ENCODE results near the gene SNX17. TPM values are rescaled to one million over a fixed set of nuclear protein-coding genes. Genes with fewer than 3 reads are reported as not detected.

SNX17 gene
- total and polyA plus RNA-seq, 2 of the 13 experiments (the other 11 are each of a cell fraction or from before 2014, with no cell fraction given) = 75.0 to 109 TPM

GRCh38 chr2:27407798-27408491 is 37.5 kb downstream of the SNX17 start (continued):
- TF ChIP-seq HMGXB3 (CRISPR knock-in tag; IDR thresholded peaks at IDR 0.05; ENCODE audit: borderline replicate concordance) (no peak), ZNF724P (CRISPR knock-in tag; IDR thresholded peaks at IDR 0.05; ENCODE audit: borderline replicate concordance) (no peak), RBFOX2 (IDR thresholded peaks at IDR 0.05; ENCODE audit: low read depth, low read length) (no peak), ZNF737 (CRISPR knock-in tag; IDR thresholded peaks at IDR 0.05; ENCODE audit: borderline replicate concordance) (no peak), MXI1 (IDR thresholded peaks at IDR 0.05; ENCODE audit: borderline replicate concordance, low read depth, low read length) (peak; percentile 42; the same call in 1 of the 3 replicates), ZNF660 (CRISPR knock-in tag; IDR thresholded peaks at IDR 0.05; ENCODE audit: borderline replicate concordance, low read depth) (no peak), ZNF569 (CRISPR knock-in tag; IDR thresholded peaks at IDR 0.05; ENCODE audit: borderline replicate concordance) (no peak), YY1 (IDR thresholded peaks at IDR 0.05; ENCODE audit: insufficient read depth, insufficient replicate concordance, low read depth, low read length) (no peak), ZNF441 (CRISPR knock-in tag; IDR thresholded peaks at IDR 0.05; ENCODE audit: borderline replicate concordance) (0 out of 2 replicates have a peak, but pooled peaks have one; percentile 31), NCOR1 (IDR thresholded peaks at IDR 0.05; ENCODE audit: borderline replicate concordance, low read length) (no peak), THAP8 (CRISPR knock-in tag; IDR thresholded peaks at IDR 0.05; ENCODE audit: borderline replicate concordance) (no peak), MTERF4 (CRISPR knock-in tag; IDR thresholded peaks at IDR 0.05) (no peak), XBP1 (CRISPR knock-in tag; IDR thresholded peaks at IDR 0.05) (no peak), ZBTB4 (CRISPR knock-in tag; IDR thresholded peaks at IDR 0.05; ENCODE audit: borderline replicate concordance) (peak; percentile 46; the same call in 1 of the 2 replicates), IRF9 (CRISPR knock-in tag; IDR thresholded peaks at IDR 0.05; ENCODE audit: borderline replicate concordance) (no peak), GATAD1 (CRISPR knock-in tag; IDR thresholded peaks at IDR 0.05) (peak; percentile 33; the same call in 1 of the 2 replicates), ZFP37 (CRISPR knock-in tag; IDR thresholded peaks at IDR 0.05; ENCODE audit: borderline replicate concordance) (no peak), EEA1 (CRISPR knock-in tag; IDR thresholded peaks at IDR 0.05; ENCODE audit: borderline replicate concordance) (no peak)

Data from HepG2 (cell line).